HepG2 (cell line): ENCODE measurements around the gene RHBDD2. TPM values are rescaled to one million over a fixed set of nuclear protein-coding genes. Genes with fewer than 3 reads are reported as not detected.

Source experiments
- ATAC-seq: fragments of 200-7000 bp; cut with Tn5 transposase; 3 replicates; pipeline ENCODE4 v1.9.1; 2020; ENCODE audit warnings: mild to moderate bottlenecking, moderate library complexity
- BruUV-seq: library from RNA; stranded (reverse); fragments of 400-500 nt; replicated peaks from 2 replicates; lab custom pipeline; 2021; lab: Mats Ljungman, UMichigan
- CTCF ChIA-PET: fragments of 300-600 bp; formaldehyde crosslinking; extraction: SDS; loops from one replicate; lab custom pipeline; 2021; ENCODE audit warnings: low total read pairs, inconsistent platforms, low intra/inter-chr PET ratio; lab: Yijun Ruan, JAX
- POLR2A ChIA-PET: fragments of 350-600 bp; sonication (Branson Sonifier 250); formaldehyde crosslinking; loops from one replicate; lab custom pipeline; 2020; ENCODE audit warnings: antibody characterized with exemption, inconsistent platforms; lab: Yijun Ruan, JAX
- DNase-seq: peaks from one replicate; pipeline ENCODE4 v3.0.0-alpha.2; 2015; ENCODE audit warnings: low spot score
- FAIRE-seq: peaks from 3 replicates; lab custom pipeline; 2011; peaks lifted over from hg19 to GRCh38; lab: Jason Lieb, UNC
- H2AFZ ChIP-seq: one replicate; pipeline ENCODE4 v1.6.1; 2011; ENCODE audit warnings: low read length, inconsistent platforms
- H3K27ac ChIP-seq: fragments of 300-600 bp; 3 replicates; pipeline ENCODE4 v1.8.0; 2011; ENCODE audit warnings: mixed run types, mild to moderate bottlenecking, mixed read lengths, low read length, inconsistent platforms; ENCODE audit not compliant: insufficient read depth; ENCODE audit errors: extremely low read length
- H3K27me3 ChIP-seq, 2 experiments: fragments of 200-600 bp in 1 of 2; 2 replicates in 1 of 2; 3 replicates in 1 of 2; pipeline versions ENCODE4 v1.6.0 to v1.8.0; 2011; ENCODE audit warnings: low read length in 2 of 2, mild to moderate bottlenecking in 2 of 2, moderate library complexity in 2 of 2, inconsistent platforms in 1 of 2; ENCODE audit not compliant: insufficient read depth in 2 of 2, control insufficient read depth in 1 of 2
- H3K36me3 ChIP-seq, 2 experiments: fragments of 200-600 bp in 1 of 2; replicated peaks in 1 of 2; 2 replicates in 1 of 2; 3 replicates in 1 of 2; pipeline versions ENCODE4 v1.5.1 to v1.8.0; 2011; ENCODE audit warnings: low read length in 2 of 2, inconsistent platforms in 1 of 2; ENCODE audit not compliant: insufficient read depth in 2 of 2, control insufficient read depth in 1 of 2
- H3K4me1 ChIP-seq: 2 replicates; pipeline ENCODE4 v1.5.1; 2012; ENCODE audit warnings: low read length, inconsistent platforms; ENCODE audit not compliant: insufficient read depth
- H3K4me2 ChIP-seq: 2 replicates; pipeline ENCODE4 v1.6.0; 2011; ENCODE audit warnings: low read depth, low read length, inconsistent platforms
- H3K4me3 ChIP-seq, 3 experiments: fragments of 200-600 bp in 1 of 3; sonication (generic), shearing (Covaris generic) in 1 of 3; replicated peaks in 1 of 3; 2 replicates each; pipeline ENCODE4 v1.5.1; 2011 to 2016; ENCODE audit warnings: low read length in 3 of 3, inconsistent platforms in 2 of 3, low read depth in 2 of 3, mild to moderate bottlenecking in 2 of 3, control low read depth in 1 of 3, mixed read lengths in 1 of 3; ENCODE audit not compliant: insufficient read depth in 1 of 3
- H3K79me2 ChIP-seq: one replicate; pipeline ENCODE4 v1.6.1; 2011; ENCODE audit warnings: low read length, inconsistent platforms; ENCODE audit not compliant: insufficient read depth
- H3K9ac ChIP-seq: 2 replicates; pipeline ENCODE4 v1.6.0; 2011; ENCODE audit warnings: mild to moderate bottlenecking, low read depth, low read length, inconsistent platforms; ENCODE audit not compliant: insufficient read depth
- H3K9me3 ChIP-seq: 2 replicates; pipeline ENCODE4 v1.5.1; 2012; ENCODE audit warnings: mild to moderate bottlenecking, low read length
- H4K20me1 ChIP-seq: 2 replicates; pipeline ENCODE4 v1.6.0; 2011; ENCODE audit warnings: inconsistent platforms, mild to moderate bottlenecking, low read length, moderate library complexity; ENCODE audit not compliant: insufficient read depth
- ERF ChIP-seq: IDR thresholded peaks from 2 replicates; pipeline ENCODE4 v1.6.1; 2018; ENCODE audit warnings: missing biosample characterization, missing genetic modification reagents
- GATAD1 ChIP-seq: IDR thresholded peaks from 2 replicates; pipeline ENCODE4 v1.6.1; 2016; ENCODE audit warnings: missing genetic modification reagents, missing compliant biosample characterization
- MAF1 ChIP-seq: sonication (generic); formaldehyde crosslinking; IDR thresholded peaks from 2 replicates; pipeline ENCODE4 v1.5.0; 2020; ENCODE audit warnings: missing genetic modification reagents, borderline replicate concordance
- MEIS2 ChIP-seq: sonication (generic); formaldehyde crosslinking; IDR thresholded peaks from 2 replicates; pipeline ENCODE4 v1.9.0; 2021; ENCODE audit warnings: mild to moderate bottlenecking, missing genetic modification reagents
- MXD4 ChIP-seq: IDR thresholded peaks from 2 replicates; pipeline ENCODE4 v1.6.1; 2016; ENCODE audit warnings: mild to moderate bottlenecking, missing biosample characterization, missing genetic modification reagents
- PHF20 ChIP-seq: sonication (generic); formaldehyde crosslinking; IDR thresholded peaks from 2 replicates; pipeline ENCODE4 v1.5.0; 2020; ENCODE audit warnings: mild to moderate bottlenecking, missing genetic modification reagents
- RAD51 ChIP-seq: fragments of 450-650 bp; IDR thresholded peaks from 2 replicates; pipeline ENCODE4 v1.6.1; 2016; ENCODE audit warnings: borderline replicate concordance
- SAP130 ChIP-seq: IDR thresholded peaks from 2 replicates; pipeline ENCODE4 v1.6.1; 2016; ENCODE audit warnings: low read depth
- ZMAT3 ChIP-seq: sonication (generic); formaldehyde crosslinking; conservative IDR thresholded peaks from 2 replicates; pipeline ENCODE4 v1.7.0; 2021; ENCODE audit warnings: missing genetic modification reagents
- ZNF160 ChIP-seq: sonication (generic); formaldehyde crosslinking; IDR thresholded peaks from 2 replicates; pipeline ENCODE4 v1.8.0; 2022; ENCODE audit warnings: mild to moderate bottlenecking, inconsistent platforms, missing genetic modification reagents
- ZNF432 ChIP-seq: sonication (generic); formaldehyde crosslinking; IDR thresholded peaks from 2 replicates; pipeline ENCODE4 v1.5.0; 2020; ENCODE audit warnings: missing genetic modification reagents, mild to moderate bottlenecking, borderline replicate concordance
- ZNF772 ChIP-seq: sonication (generic); formaldehyde crosslinking; IDR thresholded peaks from 2 replicates; pipeline ENCODE4 v1.5.0; 2020; ENCODE audit warnings: mild to moderate bottlenecking, missing genetic modification reagents
- ZSCAN22 ChIP-seq: sonication (generic); formaldehyde crosslinking; IDR thresholded peaks from 2 replicates; pipeline ENCODE4 v1.4.0; 2020; ENCODE audit warnings: mild to moderate bottlenecking, missing genetic modification reagents
- WGBS: methylation state at CpG from one replicate; pipeline ENCODE4 v1.1.6; 2017; ENCODE audit warnings: low lambda C conversion rate; 5-methylcytosine and 5-hydroxymethylcytosine counted together
- in situ Hi-C: cut with HindIII; loops from 2 replicates; pipeline ENCODE4 v1.10.0; 2017; ENCODE audit warnings: low pct_unique_long_range_greater_than_20kb; ENCODE audit not compliant: extremely low pct_ligation_motif_present
- intact Hi-C: fragments of 100-400 bp; cut with micrococcal nuclease; formaldehyde crosslinking; loops from one replicate; pipeline ENCODE4 v1.10.0; 2022; ENCODE audit not compliant: unreplicated experiment
- polyA plus RNA-seq, 8 experiments: library from polyadenylated mRNA; depleted of rRNA in 3 of 8; stranded (reverse) in 7 of 8; unstranded in 1 of 8; fragments of >200 nt; fragmentation: Illumina TruSeq in 4 of 8; extraction: Trizol in 4 of 8; gene quantifications; 2 replicates each; pipeline versions ENCODE4 v1.2.1 to v1.2.3, GENCODE V29; 2011 to 2016; ENCODE audit warnings: low read depth in 4 of 8, missing spikeins in 1 of 8, mixed read lengths in 1 of 8; ENCODE audit not compliant: insufficient read depth in 1 of 8
- total RNA-seq, 5 experiments: library from RNA; depleted of rRNA; stranded (reverse); fragments of >200 nt; fragmentation: Illumina TruSeq; extraction: Trizol; gene quantifications; 2 replicates each; pipeline ENCODE4 v1.2.3, GENCODE V29; 2016; ENCODE audit warnings: low read depth in 1 of 5
- TF ChIP-seq, protein P1 (sequence below): sonication (generic); formaldehyde crosslinking; IDR thresholded peaks from 2 replicates; pipeline ENCODE4 v1.8.1; 2022; ENCODE audit warnings: mild to moderate bottlenecking, missing genetic modification reagents

The RHBDD2 gene
- total and polyA plus RNA-seq, 2 of the 13 experiments (the other 11 are each of a cell fraction or from before 2014, with no cell fraction given): 23.1 to 26.4 TPM

DNA sequence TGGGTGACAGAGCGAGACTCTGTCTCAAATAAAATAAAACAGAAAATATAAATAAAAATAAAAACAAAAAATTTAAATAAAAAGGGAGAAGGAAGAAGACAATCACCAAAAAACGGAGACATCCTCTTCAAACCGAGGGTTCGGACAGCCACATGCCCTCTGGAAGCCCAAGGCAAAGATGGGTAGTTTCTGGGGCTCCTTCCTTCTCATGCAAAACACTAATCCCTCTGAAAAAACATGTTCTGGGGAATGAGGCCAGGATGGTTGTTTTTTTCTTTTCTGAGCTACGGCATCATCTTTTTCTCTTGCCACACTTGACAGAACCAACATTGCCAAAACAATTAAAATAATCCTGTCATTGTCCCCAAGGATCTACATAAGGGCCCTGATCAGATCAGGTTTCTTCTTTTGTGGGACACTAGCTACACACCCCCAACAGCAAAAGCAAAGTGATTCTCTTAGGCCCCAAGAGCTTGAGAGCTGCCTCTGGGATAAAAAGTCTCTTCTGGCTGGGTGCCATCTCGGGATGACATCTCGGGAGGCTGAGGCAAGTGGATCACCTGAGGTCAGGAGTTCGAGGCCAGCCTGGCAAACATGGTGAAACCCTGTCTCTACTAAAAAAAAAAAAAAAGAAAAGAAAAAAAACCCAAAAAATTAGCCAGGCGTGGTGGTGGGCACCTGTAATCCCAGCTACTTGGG, 21.9 kb downstream of the RHBDD2 start:
- FAIRE-seq: no peak
- WGBS: 88% methylated on average over 9 of the region's 9 CpGs
- ATAC-seq: no peak

More for the DNA sequence above, 21.9 kb downstream of the RHBDD2 start:
- no peaks in the 10 kb centered on the region for H3K79me2 ChIP-seq
- intact Hi-C loops: no loop called here
- no TSS peak for BruUV-seq
- H3K4me1 ChIP-seq: peaks cover 65% of the 10 kb centered on the region
- no peaks in the 10 kb centered on the region for H3K36me3 ChIP-seq
- no peaks in the 10 kb centered on the region for H4K20me1 ChIP-seq
- POLR2A ChIA-PET: no interaction called here
- CTCF ChIA-PET: no interaction called here
- H3K4me2 ChIP-seq: no peak overlapping the region
- no peak overlapping the region for H3K9ac ChIP-seq
- no peak for TF ChIP-seq PHF20
- no peak for TF ChIP-seq MAF1 (CRISPR knock-in tag)
- no peak for TF ChIP-seq ZSCAN22
- TF ChIP-seq MXD4: no peak
- TF ChIP-seq ZNF160 (CRISPR knock-in tag): no peak
- TF ChIP-seq, protein P1, sequence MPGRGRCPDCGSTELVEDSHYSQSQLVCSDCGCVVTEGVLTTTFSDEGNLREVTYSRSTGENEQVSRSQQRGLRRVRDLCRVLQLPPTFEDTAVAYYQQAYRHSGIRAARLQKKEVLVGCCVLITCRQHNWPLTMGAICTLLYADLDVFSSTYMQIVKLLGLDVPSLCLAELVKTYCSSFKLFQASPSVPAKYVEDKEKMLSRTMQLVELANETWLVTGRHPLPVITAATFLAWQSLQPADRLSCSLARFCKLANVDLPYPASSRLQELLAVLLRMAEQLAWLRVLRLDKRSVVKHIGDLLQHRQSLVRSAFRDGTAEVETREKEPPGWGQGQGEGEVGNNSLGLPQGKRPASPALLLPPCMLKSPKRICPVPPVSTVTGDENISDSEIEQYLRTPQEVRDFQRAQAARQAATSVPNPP: no peak
- no peak for TF ChIP-seq GATAD1 (CRISPR knock-in tag)
- no peak for TF ChIP-seq MEIS2
- no peak for TF ChIP-seq ZMAT3 (CRISPR knock-in tag)
- no peak for TF ChIP-seq ZNF432 (CRISPR knock-in tag)
- TF ChIP-seq RAD51: no peak
- no peak for TF ChIP-seq SAP130 (CRISPR knock-in tag)
- no peak for TF ChIP-seq ZNF772 (CRISPR knock-in tag)
- no peak for TF ChIP-seq ERF (CRISPR knock-in tag)
- TF ChIP-seq, all 625 proteins: peak for 0
- Histone ChIP-seq H3K27me3 (no peaks in the 10 kb centered on the region), H3K27ac (no peak overlapping the region), H3K4me3 (no peak overlapping the region), H3K9me3 (no peaks in the 10 kb centered on the region), H2AFZ (no peak overlapping the region)
- in situ Hi-C loops: no loop called here
- no peak for DNase-seq
